ENCODE measurements around the gene ENTPD1.
"Not testable (repeated sequence)": the region's sequence is repeated elsewhere in the genome, so short reads cannot be mapped to it uniquely, and the experiment has no call there.

Gene ENTPD1

GRCh38 chr10:95756041-95756761 is at the start of gene ENTPD1:
Gene ENTPD1, plus strand, starts transcription at chr10:95756163. Its CDS starts 77 bp downstream, at chr10:95756240.
- 0 out of 2 replicates have a peak within 1 kb of the TSS, but pooled peaks have one; percentile 16 for H3K4me3 ChIP-seq (ENCODE audit: low read depth, low read length)
- no peak for TF ChIP-seq CTCF (IDR thresholded peaks at IDR 0.05; ENCODE audit: control insufficient read depth, extremely low read depth, insufficient read depth)
- DNase-seq (ENCODE audit: low read depth), result no peak

- no peak for DNase-seq (ENCODE audit: low read depth)
- H3K4me3 ChIP-seq (ENCODE audit: low read depth, low read length), result no peak overlapping the region
- no peak for TF ChIP-seq CTCF (IDR thresholded peaks at IDR 0.05; ENCODE audit: control insufficient read depth, extremely low read depth, insufficient read depth)
Measured at GRCh38 chr10:95706573-95706972, 49.4 kb upstream of the ENTPD1 start.

GRCh38 chr10:95706990-95707389 is 49.0 kb upstream of the ENTPD1 start:
- DNase-seq (ENCODE audit: low read depth), result no peak
- H3K4me3 ChIP-seq (ENCODE audit: low read depth, low read length), result no peak overlapping the region
- TF ChIP-seq CTCF (IDR thresholded peaks at IDR 0.05; ENCODE audit: control insufficient read depth, extremely low read depth, insufficient read depth), result no peak

- H3K4me3 ChIP-seq (ENCODE audit: low read depth, low read length), result no peak overlapping the region
- no peak for TF ChIP-seq CTCF (IDR thresholded peaks at IDR 0.05; ENCODE audit: control insufficient read depth, extremely low read depth, insufficient read depth)
- no peak for DNase-seq (ENCODE audit: low read depth)
Measured at GRCh38 chr10:95711492-95711891, 44.5 kb upstream of the ENTPD1 start.

- H3K4me3 ChIP-seq (ENCODE audit: low read depth, low read length), result no peak overlapping the region
- TF ChIP-seq CTCF (IDR thresholded peaks at IDR 0.05; ENCODE audit: control insufficient read depth, extremely low read depth, insufficient read depth), result no peak
- no peak for DNase-seq (ENCODE audit: low read depth)
Measured at GRCh38 chr10:95716466-95716865, 39.5 kb upstream of the ENTPD1 start.

GRCh38 chr10:95716866-95717265 is 39.1 kb upstream of the ENTPD1 start:
- no peak for DNase-seq (ENCODE audit: low read depth)
- TF ChIP-seq CTCF (IDR thresholded peaks at IDR 0.05; ENCODE audit: control insufficient read depth, extremely low read depth, insufficient read depth), result no peak

GRCh38 chr10:95720745-95721144 is 35.2 kb upstream of the ENTPD1 start:
- H3K4me3 ChIP-seq (ENCODE audit: low read depth, low read length), result not testable (repeated sequence)
- peak; percentile 15 for DNase-seq (ENCODE audit: low read depth)

More at GRCh38 chr10:95716866-95717265, 39.1 kb upstream of the ENTPD1 start:
- no peak overlapping the region for H3K4me3 ChIP-seq (ENCODE audit: low read depth, low read length)

- not testable (repeated sequence) for DNase-seq (ENCODE audit: low read depth); H3K4me3 ChIP-seq (ENCODE audit: low read depth, low read length)
Measured at GRCh38 chr10:95722496-95722895, 33.5 kb upstream of the ENTPD1 start.

Measured in LNCaP clone FGC (cell line).